GM13976 (cell line): ENCODE measurements around the gene BCCIP.
A peak's percentile ranks its signal among the peaks of the same experiment; 100 is the strongest.

Experiments
- DNase-seq: peaks from one replicate; pipeline ENCODE4 v3.0.0; 2012; ENCODE audit warnings: low spot score
- in situ Hi-C: fragments of 300-500 bp; cut with MboI; formaldehyde crosslinking; loops from one replicate; pipeline ENCODE4 v1.12.0; 2022; ENCODE audit warnings: low sequenced_read_pairs, mixed read lengths, inconsistent platforms; ENCODE audit not compliant: unreplicated experiment
- TF ChIP-seq, protein P1 (sequence below): IDR thresholded peaks from 2 replicates; pipeline ENCODE4 v1.5.1; 2012; ENCODE audit warnings: borderline replicate concordance, mild to moderate bottlenecking; ENCODE audit not compliant: insufficient read depth; ENCODE audit errors: extremely low read depth, missing control alignments, control extremely low read depth

Gene BCCIP

DNA sequence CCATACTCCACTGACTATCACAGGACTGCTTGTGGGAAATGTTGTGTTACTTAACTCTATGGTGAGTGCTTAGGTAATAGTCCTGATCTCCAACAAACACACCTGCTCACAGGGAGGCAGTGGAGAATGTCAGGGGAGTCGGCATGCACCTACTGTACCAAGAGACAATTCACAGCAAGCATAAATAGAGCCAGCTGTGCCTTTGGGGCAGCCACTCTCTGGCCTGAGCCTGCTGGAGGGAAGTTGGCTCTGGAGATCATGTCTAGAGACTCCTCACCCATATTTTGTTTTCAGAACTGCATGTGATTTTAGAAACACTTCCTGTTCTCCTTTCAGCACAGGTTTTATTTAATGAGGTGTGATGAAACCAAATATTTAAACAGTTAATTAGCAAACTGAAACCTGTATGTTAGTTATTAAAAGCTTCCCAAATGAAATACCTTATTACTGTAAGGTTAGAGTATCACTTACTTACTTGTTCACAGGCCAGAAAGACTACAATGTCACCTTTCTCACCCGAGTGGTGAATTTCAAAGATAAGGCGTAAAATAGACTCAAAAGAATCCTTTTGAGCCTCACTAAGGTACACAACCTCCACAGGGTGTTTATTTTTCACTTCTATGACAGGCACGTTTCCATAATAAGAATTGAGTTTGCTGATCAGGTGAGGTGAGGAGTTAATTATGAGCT is 35.9 kb downstream of the BCCIP start:
- no peak for DNase-seq
- TF ChIP-seq, protein P1, sequence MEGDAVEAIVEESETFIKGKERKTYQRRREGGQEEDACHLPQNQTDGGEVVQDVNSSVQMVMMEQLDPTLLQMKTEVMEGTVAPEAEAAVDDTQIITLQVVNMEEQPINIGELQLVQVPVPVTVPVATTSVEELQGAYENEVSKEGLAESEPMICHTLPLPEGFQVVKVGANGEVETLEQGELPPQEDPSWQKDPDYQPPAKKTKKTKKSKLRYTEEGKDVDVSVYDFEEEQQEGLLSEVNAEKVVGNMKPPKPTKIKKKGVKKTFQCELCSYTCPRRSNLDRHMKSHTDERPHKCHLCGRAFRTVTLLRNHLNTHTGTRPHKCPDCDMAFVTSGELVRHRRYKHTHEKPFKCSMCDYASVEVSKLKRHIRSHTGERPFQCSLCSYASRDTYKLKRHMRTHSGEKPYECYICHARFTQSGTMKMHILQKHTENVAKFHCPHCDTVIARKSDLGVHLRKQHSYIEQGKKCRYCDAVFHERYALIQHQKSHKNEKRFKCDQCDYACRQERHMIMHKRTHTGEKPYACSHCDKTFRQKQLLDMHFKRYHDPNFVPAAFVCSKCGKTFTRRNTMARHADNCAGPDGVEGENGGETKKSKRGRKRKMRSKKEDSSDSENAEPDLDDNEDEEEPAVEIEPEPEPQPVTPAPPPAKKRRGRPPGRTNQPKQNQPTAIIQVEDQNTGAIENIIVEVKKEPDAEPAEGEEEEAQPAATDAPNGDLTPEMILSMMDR = no peak
- in situ Hi-C loops = no loop called here

DNA sequence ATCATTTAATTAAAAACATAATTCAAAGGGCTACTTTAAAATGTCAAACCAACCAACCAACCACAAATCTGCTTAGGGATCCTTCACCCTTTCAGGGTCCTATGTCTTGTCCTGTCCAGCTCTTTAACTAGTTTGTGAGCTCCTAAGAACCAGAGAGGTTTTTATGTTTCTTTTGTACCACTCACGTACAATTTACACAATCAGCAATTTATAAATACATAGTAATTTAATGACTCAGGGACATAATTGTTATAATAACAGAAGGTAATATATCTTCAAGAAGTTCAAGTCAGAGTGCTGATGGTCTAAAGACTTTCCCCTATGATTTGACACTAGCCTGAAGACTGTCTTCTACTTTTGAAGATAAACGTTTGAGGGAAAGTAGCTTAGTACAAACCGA is 41.8 kb downstream of the BCCIP start:
- TF ChIP-seq, protein P1 = no peak
- DNase-seq = no peak
- in situ Hi-C loops = no loop called here

DNA sequence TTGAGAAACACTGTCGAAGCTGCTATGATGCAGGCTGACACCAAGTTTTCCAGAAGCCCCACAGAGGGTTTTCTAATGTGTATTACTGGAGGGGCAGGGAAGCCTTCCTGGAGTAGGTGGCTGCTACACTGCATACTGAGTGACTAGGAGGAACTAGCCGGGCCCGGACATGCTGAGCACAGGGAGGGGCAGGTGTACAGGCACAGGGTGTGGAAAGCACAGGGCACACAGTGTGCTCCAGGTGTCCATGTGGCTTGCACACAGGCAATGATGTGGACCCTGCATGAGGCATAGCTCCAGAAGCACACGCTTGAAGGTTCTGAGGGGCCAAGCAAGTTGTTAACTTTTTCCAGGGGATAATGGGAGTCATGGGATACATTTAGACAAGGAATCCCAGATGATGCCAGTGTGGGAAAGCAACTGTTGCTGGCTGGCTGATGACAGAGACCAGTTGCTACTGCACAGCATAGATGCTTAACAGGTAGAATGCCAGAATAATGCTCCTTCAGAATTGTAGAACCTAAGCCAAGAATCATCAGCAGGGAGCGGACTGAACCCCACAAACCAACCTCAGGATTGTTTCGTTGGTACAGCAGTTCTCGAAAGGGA is 43.2 kb downstream of the BCCIP start:
- in situ Hi-C loops = no loop called here
- no peak for DNase-seq
- TF ChIP-seq, protein P1 = no peak

DNA sequence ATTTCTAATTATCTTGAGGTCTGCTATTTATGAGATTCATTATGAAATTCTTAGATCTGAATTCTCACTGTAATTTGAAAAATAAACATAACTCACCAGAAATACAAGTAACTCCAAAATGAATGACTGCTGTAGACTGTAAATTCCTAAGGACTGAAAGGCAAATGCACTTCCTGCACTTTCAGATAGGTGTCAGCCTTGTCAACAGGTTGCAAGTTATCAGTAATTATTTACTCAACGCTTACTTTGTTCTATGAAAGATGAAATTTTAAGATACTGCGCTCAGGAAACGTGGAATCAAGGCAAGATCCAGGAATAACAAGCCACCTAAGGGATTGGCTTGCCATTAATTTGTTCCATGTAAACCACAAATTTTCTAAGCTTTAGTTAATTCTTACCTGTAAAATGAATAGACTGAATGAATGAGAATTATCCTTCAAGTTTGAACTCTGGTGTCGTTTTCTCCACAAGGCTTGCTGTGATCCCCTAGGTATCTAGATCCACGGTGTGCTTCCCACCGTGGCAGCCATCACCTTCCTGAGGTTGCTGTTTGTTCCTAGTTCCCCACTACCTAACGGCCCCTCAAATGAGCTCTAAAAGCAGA is 45.1 kb downstream of the BCCIP start:
- TF ChIP-seq, protein P1 = peak; percentile 71

DNA sequence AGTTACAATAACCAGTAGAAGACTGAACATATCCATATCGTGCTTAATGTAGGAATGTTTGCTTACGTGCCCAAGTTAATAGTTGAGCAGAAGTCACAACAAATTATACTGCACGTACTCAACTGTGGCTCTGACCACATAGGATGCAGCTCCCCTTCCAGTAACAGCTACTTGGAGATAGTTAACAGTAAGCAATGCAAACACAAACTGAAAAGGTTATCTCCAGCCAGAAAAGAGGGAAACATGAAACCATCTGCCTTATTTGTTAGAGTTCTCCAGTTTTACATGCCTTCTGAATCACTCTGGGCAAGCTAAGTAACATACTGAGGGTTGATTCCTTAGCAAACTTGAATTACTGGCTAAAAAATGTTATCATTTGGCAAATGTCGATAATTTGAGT is 48.0 kb downstream of the BCCIP start:
- in situ Hi-C loops = no loop called here
- DNase-seq = no peak
- TF ChIP-seq, protein P1 = no peak

More for the DNA sequence above, 45.1 kb downstream of the BCCIP start:
- DNase-seq = peak; percentile 39
- in situ Hi-C loops = no loop called here

DNA sequence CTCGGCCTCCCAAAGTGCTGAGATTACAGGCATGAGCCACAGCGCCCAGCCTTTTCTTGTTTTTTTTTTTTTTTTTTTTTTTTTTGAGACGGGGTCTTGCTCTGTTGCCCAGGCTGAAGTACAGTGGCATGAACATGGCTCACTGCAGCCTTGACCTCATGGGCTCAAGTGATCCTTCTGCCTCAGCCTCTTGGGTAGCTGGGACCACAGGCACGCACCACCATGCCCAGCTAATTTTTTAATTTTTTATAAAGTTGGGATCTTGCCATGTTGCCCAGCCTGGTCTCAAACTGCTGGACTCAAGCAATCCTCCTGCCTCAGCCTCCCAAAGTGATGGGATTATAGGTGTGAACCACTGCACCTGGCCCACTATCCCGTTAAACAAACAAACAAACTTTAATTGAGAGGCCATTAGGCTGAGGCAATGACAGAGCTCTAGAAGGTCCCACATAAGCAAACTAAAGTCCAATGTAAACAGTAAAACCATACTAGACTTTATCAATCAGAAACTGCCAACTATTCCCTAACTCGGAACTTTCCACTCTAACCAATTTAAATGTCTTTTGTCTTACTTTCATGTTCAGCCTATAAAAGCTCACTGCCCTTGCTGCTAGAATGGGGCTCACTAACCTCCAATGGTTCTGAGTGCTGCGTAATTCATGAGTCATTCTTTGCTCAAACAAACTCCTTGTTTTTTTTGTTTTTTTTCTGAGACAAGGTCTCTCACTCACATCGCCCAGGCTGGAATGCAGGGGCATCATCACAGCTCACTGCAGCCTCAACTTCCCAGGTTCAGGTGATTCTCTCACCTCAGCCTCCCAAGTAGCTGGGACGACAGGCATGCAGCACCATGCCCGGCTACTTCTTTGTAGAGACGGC is 55.9 kb downstream of the BCCIP start:
- in situ Hi-C loops = no loop called here
- TF ChIP-seq, protein P1 = no peak
- no peak for DNase-seq
